DND-41 (cell line): Measurements from ENCODE around the gene WDR43.

Source experiments
- ATAC-seq: fragments of 200-7000 bp; cut with Tn5 transposase; 3 replicates; pipeline ENCODE4 v1.9.1; 2021; ENCODE audit warnings: low read depth; ENCODE audit not compliant: insufficient read depth
- DNase-seq: peaks from one replicate; pipeline ENCODE4 v3.0.0-alpha.2; 2020
- H2AFZ ChIP-seq: 2 replicates; pipeline ENCODE4 v1.6.0; 2012; ENCODE audit warnings: low read depth, low read length
- H3K27ac ChIP-seq: 2 replicates; pipeline ENCODE4 v1.5.1; 2012; ENCODE audit warnings: low read length, inconsistent platforms
- H3K27me3 ChIP-seq: fragments of 200-600 bp; sonication (generic); 2 replicates; pipeline ENCODE4 v1.6.0; 2012; ENCODE audit warnings: low read length, mild to moderate bottlenecking, inconsistent platforms; ENCODE audit not compliant: insufficient read depth, poor library complexity
- H3K36me3 ChIP-seq: 2 replicates; pipeline ENCODE4 v1.5.1; 2012; ENCODE audit warnings: low read length, inconsistent platforms; ENCODE audit not compliant: insufficient read depth
- H3K4me1 ChIP-seq: 2 replicates; pipeline ENCODE4 v1.5.1; 2012; ENCODE audit warnings: mild to moderate bottlenecking, low read length; ENCODE audit not compliant: insufficient read depth
- H3K4me2 ChIP-seq: 2 replicates; pipeline ENCODE4 v1.6.0; 2012; ENCODE audit warnings: mild to moderate bottlenecking, moderate library complexity, low read length, inconsistent platforms; ENCODE audit not compliant: insufficient read depth
- H3K4me3 ChIP-seq, 2 experiments: fragments of 200-600 bp in 1 of 2; shearing (Covaris generic) in 1 of 2; 2 replicates each; pipeline ENCODE4 v1.5.1; 2012 to 2016; ENCODE audit warnings: inconsistent platforms in 2 of 2, low read length in 2 of 2, mild to moderate bottlenecking in 2 of 2, low read depth in 1 of 2, moderate library complexity in 1 of 2
- H3K79me2 ChIP-seq: 2 replicates; pipeline ENCODE4 v1.6.0; 2012; ENCODE audit warnings: low read length, inconsistent platforms; ENCODE audit not compliant: insufficient read depth
- H3K9ac ChIP-seq: 2 replicates; pipeline ENCODE4 v1.6.0; 2012; ENCODE audit warnings: low read depth, mild to moderate bottlenecking, inconsistent platforms, low read length, moderate library complexity
- H3K9me3 ChIP-seq: 2 replicates; pipeline ENCODE4 v1.5.1; 2012; ENCODE audit warnings: low read length, moderate library complexity, mild to moderate bottlenecking, inconsistent platforms; ENCODE audit not compliant: insufficient read depth, severe bottlenecking
- H4K20me1 ChIP-seq: 2 replicates; pipeline ENCODE4 v1.6.0; 2012; ENCODE audit warnings: low read length; ENCODE audit not compliant: insufficient read depth
- EZH2 ChIP-seq: IDR thresholded peaks from 3 replicates; pipeline ENCODE4 v1.6.1; 2012; ENCODE audit warnings: borderline replicate concordance, low read depth, mild to moderate bottlenecking, moderate library complexity, low read length, inconsistent platforms; ENCODE audit not compliant: severe bottlenecking
- TF ChIP-seq, protein P1 (sequence below): IDR thresholded peaks from 2 replicates; pipeline ENCODE4 v1.5.1; 2012; ENCODE audit warnings: borderline replicate concordance, low read length, moderate library complexity, mild to moderate bottlenecking; ENCODE audit not compliant: poor library complexity, severe bottlenecking; ENCODE audit errors: extremely low read depth

WDR43 gene

DNA sequence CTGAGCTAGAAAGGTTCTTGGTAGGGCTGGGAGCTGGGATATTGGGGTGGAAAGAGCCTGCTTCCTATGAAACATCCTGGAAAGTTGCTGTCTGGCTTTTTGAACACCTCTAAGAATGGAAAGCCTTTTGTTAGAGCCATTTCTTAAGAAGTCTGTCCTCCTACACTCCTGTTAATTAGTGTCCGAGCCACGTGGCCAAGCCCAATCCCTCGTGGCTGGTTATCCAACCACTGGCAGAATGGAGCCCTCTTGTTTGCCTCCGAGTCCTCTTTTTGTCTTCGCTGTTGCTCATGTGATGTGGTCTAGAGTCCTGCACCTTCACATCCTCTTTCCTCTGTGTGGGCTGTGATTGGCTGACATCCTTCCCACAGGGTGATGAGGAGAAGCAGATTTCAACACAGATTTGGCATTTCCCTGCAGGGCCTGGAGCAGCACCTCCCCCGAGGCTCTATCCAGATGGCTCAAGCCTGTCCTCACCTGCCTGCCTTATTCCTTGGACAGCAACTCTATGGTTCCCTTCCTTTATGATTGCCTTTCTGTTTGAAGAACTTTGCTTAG is 78.4 kb downstream of the WDR43 start:
- no peak overlapping the region for H3K9ac ChIP-seq
- H3K27me3 ChIP-seq = no peaks in the 10 kb centered on the region
- no peak overlapping the region for H3K27ac ChIP-seq
- no peaks in the 10 kb centered on the region for H3K4me1 ChIP-seq
- no peak for DNase-seq
- no peaks in the 10 kb centered on the region for H4K20me1 ChIP-seq
- no peaks in the 10 kb centered on the region for H3K36me3 ChIP-seq
- no peak overlapping the region for H3K4me2 ChIP-seq
- H3K4me3 ChIP-seq = no peak overlapping the region
- ATAC-seq = peak; percentile 61; the same call in 2 of the 3 replicates
- H2AFZ ChIP-seq = no peak overlapping the region
- no peaks in the 10 kb centered on the region for H3K9me3 ChIP-seq
- no peaks in the 10 kb centered on the region for H3K79me2 ChIP-seq
- TF ChIP-seq, protein P1, sequence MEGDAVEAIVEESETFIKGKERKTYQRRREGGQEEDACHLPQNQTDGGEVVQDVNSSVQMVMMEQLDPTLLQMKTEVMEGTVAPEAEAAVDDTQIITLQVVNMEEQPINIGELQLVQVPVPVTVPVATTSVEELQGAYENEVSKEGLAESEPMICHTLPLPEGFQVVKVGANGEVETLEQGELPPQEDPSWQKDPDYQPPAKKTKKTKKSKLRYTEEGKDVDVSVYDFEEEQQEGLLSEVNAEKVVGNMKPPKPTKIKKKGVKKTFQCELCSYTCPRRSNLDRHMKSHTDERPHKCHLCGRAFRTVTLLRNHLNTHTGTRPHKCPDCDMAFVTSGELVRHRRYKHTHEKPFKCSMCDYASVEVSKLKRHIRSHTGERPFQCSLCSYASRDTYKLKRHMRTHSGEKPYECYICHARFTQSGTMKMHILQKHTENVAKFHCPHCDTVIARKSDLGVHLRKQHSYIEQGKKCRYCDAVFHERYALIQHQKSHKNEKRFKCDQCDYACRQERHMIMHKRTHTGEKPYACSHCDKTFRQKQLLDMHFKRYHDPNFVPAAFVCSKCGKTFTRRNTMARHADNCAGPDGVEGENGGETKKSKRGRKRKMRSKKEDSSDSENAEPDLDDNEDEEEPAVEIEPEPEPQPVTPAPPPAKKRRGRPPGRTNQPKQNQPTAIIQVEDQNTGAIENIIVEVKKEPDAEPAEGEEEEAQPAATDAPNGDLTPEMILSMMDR = no peak
- no peak for TF ChIP-seq EZH2

DNA sequence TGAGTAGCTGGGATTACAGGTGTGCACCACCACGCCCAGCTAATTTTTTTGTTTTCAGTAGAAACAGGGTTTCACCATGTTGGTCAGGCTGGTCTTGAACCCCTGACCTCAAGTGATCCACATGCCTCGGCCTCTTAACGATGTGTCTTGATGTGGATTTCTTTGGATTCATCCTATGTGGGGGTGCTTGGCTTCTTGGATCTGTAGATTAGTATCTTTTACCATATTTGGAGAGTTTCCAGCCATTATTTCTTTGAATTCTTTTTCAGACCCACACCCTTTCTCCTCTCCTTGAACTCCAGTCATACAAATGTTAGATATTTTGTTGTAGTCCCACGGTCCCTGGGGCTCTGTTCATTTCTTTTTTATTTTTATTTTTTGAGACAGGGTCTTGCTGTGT is 79.8 kb downstream of the WDR43 start:
- Histone ChIP-seq H3K36me3 (no peaks in the 10 kb centered on the region), H3K79me2 (no peaks in the 10 kb centered on the region), H4K20me1 (no peaks in the 10 kb centered on the region), H3K4me1 (no peaks in the 10 kb centered on the region), H3K27me3 (no peaks in the 10 kb centered on the region), H3K4me2 (no peak overlapping the region), H2AFZ (no peak overlapping the region), H3K9ac (no peak overlapping the region), H3K9me3 (no peaks in the 10 kb centered on the region), H3K4me3 (no peak overlapping the region), H3K27ac (no peak overlapping the region)
- no peak for ATAC-seq
- TF ChIP-seq EZH2 = no peak
- TF ChIP-seq, protein P1 = no peak
- no peak for DNase-seq

DNA sequence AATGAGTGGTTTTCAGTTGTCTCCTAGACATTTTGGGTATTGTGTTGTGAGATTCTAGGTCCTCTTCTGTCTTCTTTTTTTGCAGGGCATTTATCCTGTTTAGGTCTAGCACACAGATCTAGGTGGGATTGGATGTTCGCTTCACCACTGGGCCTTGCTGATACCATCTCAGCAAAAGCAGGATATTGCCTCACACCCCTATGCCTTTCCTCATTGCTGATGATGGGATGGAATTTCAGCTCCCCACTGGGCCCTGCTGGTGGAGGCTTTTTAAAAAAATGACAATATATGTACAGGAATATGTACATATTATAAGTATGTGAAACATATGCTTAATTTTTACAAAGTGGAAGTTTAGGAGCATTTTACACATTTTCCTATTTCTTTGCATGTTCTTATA is 81.2 kb downstream of the WDR43 start:
- no peak for TF ChIP-seq EZH2
- TF ChIP-seq, protein P1 = no peak
- Histone ChIP-seq H3K79me2 (no peaks in the 10 kb centered on the region), H4K20me1 (no peaks in the 10 kb centered on the region), H2AFZ (no peak overlapping the region), H3K27ac (no peak overlapping the region), H3K9ac (no peak overlapping the region), H3K4me3 (no peak overlapping the region), H3K4me2 (no peak overlapping the region), H3K27me3 (no peaks in the 10 kb centered on the region), H3K4me1 (no peaks in the 10 kb centered on the region), H3K9me3 (no peaks in the 10 kb centered on the region), H3K36me3 (no peaks in the 10 kb centered on the region)
- DNase-seq = no peak
- ATAC-seq = no peak

DNA sequence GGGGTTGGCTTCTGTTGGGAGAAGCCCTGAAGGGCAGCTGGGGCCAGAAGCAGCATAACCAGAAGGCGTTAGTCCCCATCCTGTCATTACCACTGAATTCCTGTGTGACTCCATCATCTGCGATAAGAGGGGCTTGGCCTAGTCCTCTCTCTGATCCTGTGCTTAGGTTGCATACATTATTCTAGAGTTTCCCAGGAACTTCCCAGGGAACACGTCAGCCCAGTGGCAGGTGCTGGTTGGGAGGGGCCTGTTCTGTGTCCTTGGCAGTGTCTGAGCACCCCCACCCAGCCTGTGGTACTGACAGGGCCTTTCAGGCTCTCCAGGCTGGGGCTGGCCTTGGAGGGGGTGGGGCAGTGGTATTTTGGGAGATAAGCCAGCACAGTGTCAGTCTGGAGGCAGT is 82.1 kb downstream of the WDR43 start:
- no peak for ATAC-seq
- Histone ChIP-seq H3K9me3 (no peaks in the 10 kb centered on the region), H4K20me1 (no peaks in the 10 kb centered on the region), H3K4me2 (no peak overlapping the region), H3K4me3 (no peak overlapping the region), H3K4me1 (no peaks in the 10 kb centered on the region), H3K36me3 (no peaks in the 10 kb centered on the region), H3K27me3 (no peaks in the 10 kb centered on the region), H3K9ac (no peak overlapping the region), H3K27ac (no peak overlapping the region), H2AFZ (no peak overlapping the region), H3K79me2 (no peaks in the 10 kb centered on the region)
- TF ChIP-seq EZH2 = no peak
- TF ChIP-seq, protein P1 = no peak
- DNase-seq = no peak
